ENCODE results near the gene RPL34.

- TF ChIP-seq EZH2 (IDR thresholded peaks at IDR 0.05; ENCODE audit: borderline replicate concordance, low read length) (no peak), CTCF (IDR thresholded peaks at IDR 0.05; ENCODE audit: low read length) (no peak)
Observed at GRCh38 chr4:108611365-108611764, 9.0 kb upstream of the RPL34 start.

Measured in OCI-LY1 (cell line).